GM15510 (cell line): ENCODE measurements around the gene CSGALNACT2.

Source experiments
- POLR2A ChIP-seq: IDR thresholded peaks from 3 replicates; pipeline ENCODE4 v1.6.1; 2011; ENCODE audit warnings: borderline replicate concordance; ENCODE audit not compliant: insufficient read length; ENCODE audit errors: extremely low read depth

The CSGALNACT2 gene

GRCh38 chr10:43117777-43118583, 20.3 kb upstream of the CSGALNACT2 start:
- TF ChIP-seq POLR2A, result no peak

GRCh38 chr10:43118631-43119415, 19.4 kb upstream of the CSGALNACT2 start:
- TF ChIP-seq POLR2A, result no peak

- no peak for TF ChIP-seq POLR2A
Measured at GRCh38 chr10:43119416-43120115, 18.7 kb upstream of the CSGALNACT2 start.

GRCh38 chr10:43120116-43120928, 17.9 kb upstream of the CSGALNACT2 start:
- no peak for TF ChIP-seq POLR2A

GRCh38 chr10:43120929-43121314, 17.3 kb upstream of the CSGALNACT2 start:
- no peak for TF ChIP-seq POLR2A

- no peak for TF ChIP-seq POLR2A
Measured at GRCh38 chr10:43121444-43121843, 16.8 kb upstream of the CSGALNACT2 start.

GRCh38 chr10:43122096-43122495, 16.1 kb upstream of the CSGALNACT2 start:
- TF ChIP-seq POLR2A, result no peak

GRCh38 chr10:43122826-43123225, 15.4 kb upstream of the CSGALNACT2 start:
- TF ChIP-seq POLR2A, result no peak

- TF ChIP-seq POLR2A, result no peak
Measured at GRCh38 chr10:43123361-43124093, 14.7 kb upstream of the CSGALNACT2 start.

- no peak for TF ChIP-seq POLR2A
Measured at GRCh38 chr10:43124094-43124521, 14.1 kb upstream of the CSGALNACT2 start.

GRCh38 chr10:43124574-43125273, 13.5 kb upstream of the CSGALNACT2 start:
- TF ChIP-seq POLR2A, result no peak

- no peak for TF ChIP-seq POLR2A
Measured at GRCh38 chr10:43125274-43125845, 12.9 kb upstream of the CSGALNACT2 start.
